Neural crest cell (in vitro differentiated cells): Measurements from ENCODE around the gene PMCH. TPM values are rescaled to one million over a fixed set of nuclear protein-coding genes. Genes with fewer than 3 reads are reported as not detected.
"Not testable (repeated sequence)": the region's sequence is repeated elsewhere in the genome, so short reads cannot be mapped to it uniquely, and the experiment has no call there.

Experiments used
- DNase-seq: peaks from one replicate; pipeline ENCODE4 v3.0.0; 2021; ENCODE audit warnings: low read depth, mixed read lengths, low spot score
- H3K27ac Mint-ChIP-seq: one replicate; pipeline ENCODE4 v1.8.0; 2021; ENCODE audit warnings: mild to moderate bottlenecking, mixed read lengths; ENCODE audit not compliant: unreplicated experiment
- H3K27me3 Mint-ChIP-seq: 2 replicates; pipeline ENCODE4 v1.8.0; 2021; ENCODE audit warnings: low read depth, mild to moderate bottlenecking, mixed read lengths
- H3K36me3 Mint-ChIP-seq: 2 replicates; pipeline ENCODE4 v1.8.0; 2021; ENCODE audit warnings: low read depth, mild to moderate bottlenecking, mixed read lengths
- H3K4me1 Mint-ChIP-seq: 2 replicates; pipeline ENCODE4 v1.8.0; 2021; ENCODE audit warnings: mixed read lengths
- H3K4me3 Mint-ChIP-seq: one replicate; pipeline ENCODE4 v1.8.0; 2021; ENCODE audit warnings: mild to moderate bottlenecking, mixed read lengths
- H3K9me3 Mint-ChIP-seq: 2 replicates; pipeline ENCODE4 v1.8.0; 2021; ENCODE audit warnings: mixed read lengths
- long read RNA-seq: library from polyadenylated mRNA; unstranded; transcript quantifications from one replicate; pipeline ENCODE4 v2.0.0, GENCODE V29; 2020
- total RNA-seq: library from RNA; stranded (reverse); gene quantifications from 2 replicates; pipeline ENCODE4 v1.2.1, GENCODE V29; 2021
- TF ChIP-seq, protein P1 (sequence below): fragments of 200-600 bp; sonication (generic); conservative IDR thresholded peaks from 2 replicates; pipeline ENCODE4 v1.5.0; 2021; ENCODE audit warnings: antibody characterized with exemption, mild to moderate bottlenecking

Gene PMCH, protein sequence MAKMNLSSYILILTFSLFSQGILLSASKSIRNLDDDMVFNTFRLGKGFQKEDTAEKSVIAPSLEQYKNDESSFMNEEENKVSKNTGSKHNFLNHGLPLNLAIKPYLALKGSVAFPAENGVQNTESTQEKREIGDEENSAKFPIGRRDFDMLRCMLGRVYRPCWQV
- not detected in 2 replicates for total RNA-seq
- long read RNA-seq, result 0 reads

- peaks cover 3% of the 10 kb centered on the region for H3K9me3 Mint-ChIP-seq
- no peak within 1 kb of the TSS for H3K4me3 Mint-ChIP-seq
- no peak for DNase-seq
- TF ChIP-seq, protein P1, sequence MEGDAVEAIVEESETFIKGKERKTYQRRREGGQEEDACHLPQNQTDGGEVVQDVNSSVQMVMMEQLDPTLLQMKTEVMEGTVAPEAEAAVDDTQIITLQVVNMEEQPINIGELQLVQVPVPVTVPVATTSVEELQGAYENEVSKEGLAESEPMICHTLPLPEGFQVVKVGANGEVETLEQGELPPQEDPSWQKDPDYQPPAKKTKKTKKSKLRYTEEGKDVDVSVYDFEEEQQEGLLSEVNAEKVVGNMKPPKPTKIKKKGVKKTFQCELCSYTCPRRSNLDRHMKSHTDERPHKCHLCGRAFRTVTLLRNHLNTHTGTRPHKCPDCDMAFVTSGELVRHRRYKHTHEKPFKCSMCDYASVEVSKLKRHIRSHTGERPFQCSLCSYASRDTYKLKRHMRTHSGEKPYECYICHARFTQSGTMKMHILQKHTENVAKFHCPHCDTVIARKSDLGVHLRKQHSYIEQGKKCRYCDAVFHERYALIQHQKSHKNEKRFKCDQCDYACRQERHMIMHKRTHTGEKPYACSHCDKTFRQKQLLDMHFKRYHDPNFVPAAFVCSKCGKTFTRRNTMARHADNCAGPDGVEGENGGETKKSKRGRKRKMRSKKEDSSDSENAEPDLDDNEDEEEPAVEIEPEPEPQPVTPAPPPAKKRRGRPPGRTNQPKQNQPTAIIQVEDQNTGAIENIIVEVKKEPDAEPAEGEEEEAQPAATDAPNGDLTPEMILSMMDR, result no peak
- no peak within 1 kb of the TSS for H3K27ac Mint-ChIP-seq
- H3K36me3 Mint-ChIP-seq, result peaks cover 5% of the 10 kb centered on the region
- H3K4me1 Mint-ChIP-seq, result no peaks in the 10 kb centered on the region
- H3K27me3 Mint-ChIP-seq, result no peaks in the 10 kb centered on the region
Measured at GRCh38 chr12:102197789-102198188, at the start of gene PMCH. PMCH (minus strand) TSS chr12:102197833; CDS start chr12:102197770, 63 bp downstream.

- H3K27me3 Mint-ChIP-seq, result not testable (repeated sequence)
- peaks cover 12% of the 10 kb centered on the region for H3K9me3 Mint-ChIP-seq
Measured at GRCh38 chr12:102240859-102241258, 43.2 kb upstream of the PMCH start.

GRCh38 chr12:102234599-102234998 lies 37.0 kb upstream of the PMCH start:
- no peak overlapping the region for H3K27ac Mint-ChIP-seq
- no peaks in the 10 kb centered on the region for H3K36me3 Mint-ChIP-seq
- no peaks in the 10 kb centered on the region for H3K9me3 Mint-ChIP-seq
- no peak for DNase-seq
- no peak overlapping the region for H3K4me3 Mint-ChIP-seq
- peaks cover 2% of the 10 kb centered on the region for H3K27me3 Mint-ChIP-seq
- TF ChIP-seq, protein P1, result no peak
- no peaks in the 10 kb centered on the region for H3K4me1 Mint-ChIP-seq

More at GRCh38 chr12:102240859-102241258, 43.2 kb upstream of the PMCH start:
- H3K36me3 Mint-ChIP-seq, H3K27ac Mint-ChIP-seq, H3K4me3 Mint-ChIP-seq, H3K4me1 Mint-ChIP-seq, DNase-seq: not testable (repeated sequence)

GRCh38 chr12:102232446-102232845 lies 34.8 kb upstream of the PMCH start:
- DNase-seq, result no peak
- Mint-ChIP-seq H3K4me3 (no peak overlapping the region), H3K36me3 (no peaks in the 10 kb centered on the region), H3K9me3 (no peaks in the 10 kb centered on the region), H3K27ac (no peak overlapping the region), H3K4me1 (no peaks in the 10 kb centered on the region), H3K27me3 (peaks cover 5% of the 10 kb centered on the region)
- TF ChIP-seq, protein P1, result no peak

DNA sequence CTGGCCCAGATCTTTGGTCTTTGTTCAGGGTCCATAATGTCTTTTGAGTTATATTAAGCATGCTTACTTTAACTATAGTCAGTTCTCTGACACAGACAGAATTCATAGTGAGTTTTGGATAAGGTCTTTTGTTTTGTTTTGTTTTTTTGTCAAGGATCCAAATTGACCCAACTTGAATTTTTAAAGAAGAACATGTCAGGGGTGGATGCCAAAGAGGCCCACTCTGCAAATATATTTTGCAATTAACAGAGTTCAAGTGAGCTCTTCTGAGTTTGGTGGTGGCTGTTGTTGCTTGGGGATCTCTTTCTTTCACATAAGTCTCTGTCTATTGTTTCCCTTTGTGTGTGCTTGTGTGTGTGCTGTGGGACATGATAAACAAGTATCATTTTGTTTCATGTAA lies 34.4 kb upstream of the PMCH start:
- Mint-ChIP-seq H3K4me1 (no peaks in the 10 kb centered on the region), H3K27me3 (peaks cover 5% of the 10 kb centered on the region), H3K36me3 (no peaks in the 10 kb centered on the region), H3K4me3 (no peak overlapping the region), H3K9me3 (no peaks in the 10 kb centered on the region), H3K27ac (no peak overlapping the region)
- no peak for DNase-seq
- TF ChIP-seq, protein P1, result no peak

DNA sequence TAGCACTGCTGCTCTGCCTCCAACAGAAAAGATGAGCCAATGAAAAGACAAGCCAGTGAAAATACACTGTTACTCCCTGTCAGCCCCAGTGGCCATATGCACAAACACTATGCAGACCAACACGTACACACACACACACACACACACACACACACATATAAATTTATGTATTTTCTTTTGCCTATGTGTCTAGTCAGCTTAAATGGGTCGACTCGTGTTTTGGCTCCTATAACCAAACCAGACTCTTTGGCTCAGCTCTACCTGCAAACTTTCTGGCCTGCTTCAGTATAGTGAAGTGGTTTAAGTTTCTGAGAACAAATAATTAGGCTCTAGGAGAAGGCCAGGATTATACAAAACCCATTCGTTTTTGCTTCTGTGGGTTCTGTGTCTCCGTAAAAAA lies 30.3 kb upstream of the PMCH start:
- Mint-ChIP-seq H3K9me3 (peaks cover 2% of the 10 kb centered on the region), H3K36me3 (no peaks in the 10 kb centered on the region), H3K27ac (no peak overlapping the region), H3K4me1 (no peaks in the 10 kb centered on the region), H3K4me3 (no peak overlapping the region), H3K27me3 (peaks cover 5% of the 10 kb centered on the region)
- TF ChIP-seq, protein P1, result no peak
- DNase-seq, result no peak
